GM19468 (cell line): Measurements from ENCODE around the gene NT5DC2.

ENCODE experiments used
- ATAC-seq: cut with Tn5 transposase; IDR thresholded peaks from one replicate; pipeline ENCODE4 v1.9.1; 2021; ENCODE audit warnings: mild to moderate bottlenecking, moderate library complexity, moderate number of reproducible peaks; ENCODE audit not compliant: unreplicated experiment; ENCODE audit errors: extremely low read depth

NT5DC2 gene

DNA sequence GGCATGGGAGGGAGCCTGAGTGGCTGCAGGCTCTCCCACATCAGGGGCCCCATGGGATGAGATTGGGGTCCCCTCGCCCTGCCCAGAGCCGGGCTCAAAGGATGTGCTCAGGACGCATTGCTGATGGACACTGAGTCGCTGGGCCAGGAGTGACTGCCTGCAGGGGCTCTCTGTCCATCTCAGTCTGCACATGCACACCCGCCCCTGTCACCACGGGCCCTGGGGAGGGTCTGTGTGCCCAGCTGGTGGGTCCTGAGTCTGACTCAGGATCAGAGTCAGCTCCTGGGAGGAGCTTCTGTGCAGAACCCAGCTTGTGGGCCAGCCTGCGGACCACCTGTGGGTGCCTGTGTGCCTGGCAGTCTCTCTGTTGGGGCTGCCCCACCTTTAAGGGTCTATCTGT is 20.4 kb downstream of the NT5DC2 start:
- ATAC-seq = no peak

DNA sequence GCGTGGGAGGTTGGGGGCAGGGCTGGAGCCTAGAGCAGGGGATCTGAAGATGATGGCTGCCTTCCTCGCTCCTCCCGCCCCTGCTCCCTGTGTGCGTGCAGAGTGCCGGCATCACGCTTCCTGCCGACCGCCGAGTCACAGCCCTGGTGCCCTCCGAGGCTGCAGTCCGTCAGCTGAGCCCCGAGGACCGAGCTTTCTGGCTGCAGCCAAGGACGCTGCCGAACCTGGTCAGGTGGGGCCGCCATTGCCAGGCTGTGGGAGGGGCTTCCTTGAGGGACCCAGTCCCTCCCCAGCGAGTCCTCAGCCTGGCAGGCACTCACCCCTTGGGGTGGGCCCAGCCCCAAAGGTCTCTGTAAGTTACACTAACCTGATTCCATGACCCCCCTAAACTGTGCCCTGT is 20.9 kb downstream of the NT5DC2 start:
- no peak for ATAC-seq

DNA sequence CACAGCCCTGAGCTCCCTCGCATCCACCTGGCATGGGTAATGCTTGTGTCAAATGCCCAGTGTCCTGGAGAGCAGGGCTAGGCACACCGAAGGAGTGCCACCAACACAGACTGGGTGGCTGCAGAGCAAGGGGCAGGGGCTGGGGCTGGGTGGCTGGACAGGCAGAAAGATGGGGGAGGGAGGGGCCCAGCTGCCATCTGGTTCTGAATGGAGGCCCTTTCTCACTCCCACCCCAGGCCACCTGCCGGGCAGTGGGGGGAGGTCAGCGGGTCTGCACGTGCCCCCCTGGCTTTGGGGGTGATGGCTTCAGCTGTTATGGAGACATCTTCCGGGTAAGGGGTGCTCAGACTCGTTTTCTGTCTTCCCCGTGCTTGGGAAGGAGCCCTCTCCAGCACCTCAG is 21.6 kb downstream of the NT5DC2 start:
- no peak for ATAC-seq

DNA sequence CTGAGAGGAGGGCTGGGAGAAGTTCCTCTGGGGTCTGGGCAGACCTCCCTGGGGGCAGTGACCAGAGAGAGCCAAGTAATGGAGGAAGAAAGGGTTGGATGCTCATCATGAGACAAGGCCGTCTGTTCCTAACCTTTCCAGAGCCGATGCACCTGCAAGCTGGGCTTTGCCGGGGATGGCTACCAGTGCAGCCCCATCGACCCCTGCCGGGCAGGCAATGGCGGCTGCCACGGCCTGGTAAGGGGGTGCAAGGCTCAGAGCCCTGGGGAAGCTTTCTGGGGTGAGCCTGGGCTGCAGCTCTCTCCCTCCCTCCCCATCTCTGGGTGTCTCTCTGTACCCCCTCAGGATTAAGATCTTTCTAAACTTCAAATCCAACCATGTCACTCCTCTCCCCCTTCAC is 22.1 kb downstream of the NT5DC2 start:
- ATAC-seq = no peak

DNA sequence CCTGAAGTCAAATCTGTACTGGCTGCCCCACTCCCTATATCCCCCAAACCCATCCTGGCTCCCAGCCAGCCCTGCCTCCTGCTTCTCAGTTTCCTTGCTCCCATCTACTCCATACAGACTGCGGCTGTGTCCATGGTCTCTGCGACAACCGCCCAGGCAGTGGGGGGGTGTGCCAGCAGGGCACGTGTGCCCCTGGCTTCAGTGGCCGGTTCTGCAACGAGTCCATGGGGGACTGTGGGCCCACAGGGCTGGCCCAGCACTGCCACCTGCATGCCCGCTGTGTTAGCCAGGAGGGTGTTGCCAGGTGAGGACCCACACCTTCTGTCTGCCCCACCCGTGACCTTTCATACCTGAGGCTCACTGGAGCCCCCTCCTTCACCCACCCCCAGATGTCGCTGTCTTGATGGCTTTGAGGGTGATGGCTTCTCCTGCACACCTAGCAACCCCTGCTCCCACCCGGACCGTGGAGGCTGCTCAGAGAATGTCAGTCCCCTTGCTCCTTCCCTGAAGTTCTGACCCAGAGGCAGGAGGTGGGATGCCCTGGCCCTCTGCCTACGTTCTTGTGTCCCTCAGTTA is 23.8 kb downstream of the NT5DC2 start:
- ATAC-seq = no peak

DNA sequence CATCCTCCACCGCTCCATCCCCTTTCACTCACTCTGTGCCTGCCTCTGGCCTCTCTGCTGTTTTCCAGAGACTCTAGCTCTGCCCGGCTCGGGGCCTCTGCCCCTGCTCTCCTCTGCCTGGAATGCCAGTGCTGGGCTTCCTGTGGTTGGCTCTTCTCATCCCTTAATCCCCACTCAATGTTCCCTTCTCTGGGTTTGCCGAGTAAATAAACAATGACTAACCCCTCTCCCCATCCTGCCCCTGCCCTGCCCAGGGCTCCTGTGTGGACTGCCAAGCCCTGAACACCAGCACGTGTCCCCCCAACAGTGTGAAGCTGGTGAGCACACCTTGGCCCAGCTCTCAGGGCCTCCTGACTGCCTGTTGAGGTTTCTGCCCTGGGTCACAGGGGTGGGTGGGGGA is 26.3 kb downstream of the NT5DC2 start:
- no peak for ATAC-seq

DNA sequence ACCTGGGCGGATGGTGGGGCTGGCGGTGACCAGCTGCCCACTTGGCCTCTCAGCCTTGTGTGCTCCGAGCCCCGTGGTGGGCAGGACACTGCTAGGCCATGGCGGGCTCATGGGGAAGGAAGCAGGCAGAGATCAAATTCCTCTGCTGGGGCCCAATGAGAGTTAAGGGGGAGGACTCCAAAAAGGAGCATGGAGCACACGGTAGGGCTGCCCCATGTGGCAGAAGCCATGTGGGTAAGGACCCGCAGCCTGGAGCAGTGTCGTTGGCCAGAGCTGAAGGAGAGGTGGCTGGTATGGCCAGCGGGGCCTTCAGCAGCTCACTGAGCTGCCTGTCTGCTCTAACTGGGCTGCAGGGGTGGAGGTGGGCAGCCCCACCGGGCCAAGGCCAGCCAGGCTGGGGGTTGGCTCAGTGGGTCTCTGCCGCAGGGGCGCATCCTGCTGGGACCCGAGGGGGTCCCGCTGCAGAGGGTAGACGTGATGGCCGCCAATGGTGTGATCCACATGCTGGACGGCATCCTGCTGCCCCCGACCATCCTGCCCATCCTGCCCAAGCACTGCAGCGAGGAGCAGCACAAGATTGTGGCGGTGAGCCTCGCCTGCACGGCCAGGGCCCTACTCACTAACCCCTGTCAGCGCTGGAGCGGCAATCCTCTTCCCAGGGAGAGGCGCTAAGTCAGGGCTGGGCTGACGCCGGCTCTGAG is 27.2 kb downstream of the NT5DC2 start:
- no peak for ATAC-seq

DNA sequence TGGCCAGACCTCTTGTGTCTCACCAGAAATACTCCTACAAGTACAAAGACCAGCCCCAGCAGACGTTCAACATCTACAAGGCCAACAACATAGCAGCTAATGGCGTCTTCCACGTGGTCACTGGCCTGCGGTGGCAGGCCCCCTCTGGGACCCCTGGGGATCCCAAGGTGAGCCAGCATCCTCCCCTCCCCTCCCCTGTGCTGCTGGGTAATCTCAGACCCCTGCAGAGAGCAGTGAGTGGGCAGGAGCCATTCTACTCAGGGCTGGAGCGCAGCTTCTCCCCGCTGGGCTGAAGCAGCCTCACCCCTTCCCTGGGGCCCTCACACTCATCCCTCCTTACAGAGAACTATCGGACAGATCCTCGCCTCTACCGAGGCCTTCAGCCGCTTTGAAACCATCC is 28.7 kb downstream of the NT5DC2 start:
- no peak for ATAC-seq

DNA sequence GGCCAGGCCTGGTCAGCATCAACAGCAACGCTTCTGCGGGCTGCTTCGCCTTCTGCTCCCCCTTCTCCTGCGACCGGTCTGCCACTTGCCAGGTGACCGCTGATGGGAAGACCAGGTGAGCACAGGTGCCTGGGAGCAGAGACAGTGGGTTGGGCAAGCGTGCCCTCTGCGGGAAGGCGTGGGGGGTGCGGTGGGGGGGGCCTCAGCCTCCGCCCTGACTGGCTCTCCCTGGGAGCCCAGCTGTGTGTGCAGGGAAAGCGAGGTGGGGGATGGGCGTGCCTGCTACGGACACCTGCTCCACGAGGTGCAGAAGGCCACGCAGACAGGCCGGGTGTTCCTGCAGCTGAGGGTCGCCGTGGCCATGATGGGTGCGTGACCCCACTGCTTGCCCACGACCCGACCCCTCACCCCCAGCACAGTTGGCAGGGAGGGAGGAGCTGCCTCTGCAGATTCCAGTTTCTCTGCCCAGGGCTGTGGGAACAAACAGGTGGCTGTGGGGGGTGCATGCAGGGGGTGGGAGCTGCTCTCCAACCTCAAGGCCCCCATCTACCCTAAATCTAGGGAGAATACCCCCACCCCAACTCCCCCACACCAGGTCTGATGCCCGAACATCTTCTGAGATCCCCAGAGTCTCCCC is 29.8 kb downstream of the NT5DC2 start:
- no peak for ATAC-seq

DNA sequence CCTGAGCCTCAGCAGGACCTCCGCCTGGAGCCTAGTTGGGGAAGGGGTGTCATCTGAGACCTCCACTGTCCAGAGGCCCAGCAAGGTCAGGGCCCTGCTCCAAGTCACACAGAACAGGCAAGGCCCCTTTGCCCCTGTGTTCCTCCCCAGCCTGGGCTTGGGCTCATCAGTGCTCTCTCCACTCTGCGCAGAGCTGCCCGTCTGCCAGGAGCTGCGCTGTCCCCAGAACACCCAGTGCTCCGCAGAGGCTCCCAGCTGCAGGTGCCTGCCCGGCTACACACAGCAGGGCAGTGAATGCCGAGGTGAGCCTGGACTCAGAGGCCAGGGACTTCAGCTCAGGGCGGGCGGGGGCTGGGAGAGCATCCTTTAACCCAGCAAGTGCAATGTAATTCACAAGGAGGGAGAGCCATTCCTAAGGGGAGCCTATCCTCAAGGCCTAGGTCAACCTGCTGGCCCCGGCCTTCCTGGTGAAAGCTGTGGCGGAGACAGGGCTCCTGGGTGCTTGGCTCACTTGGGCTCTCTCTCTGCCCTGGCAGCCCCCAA is 30.8 kb downstream of the NT5DC2 start:
- ATAC-seq = no peak

DNA sequence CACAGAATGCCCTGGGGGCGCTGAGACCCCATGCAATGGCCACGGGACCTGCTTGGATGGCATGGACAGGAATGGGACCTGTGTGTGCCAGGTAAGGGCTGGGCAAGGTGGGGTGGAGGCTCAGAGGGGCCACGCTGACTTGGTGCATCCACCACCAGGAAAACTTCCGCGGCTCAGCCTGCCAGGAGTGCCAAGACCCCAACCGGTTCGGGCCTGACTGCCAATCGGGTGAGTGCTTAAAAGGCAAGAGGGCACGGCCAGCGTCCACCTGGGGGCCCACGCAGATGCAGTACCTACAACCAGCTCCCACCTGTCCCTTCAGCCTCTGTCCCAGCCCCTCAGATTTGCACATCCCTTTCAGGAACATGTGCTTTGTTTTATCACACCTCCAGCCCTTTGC is 31.7 kb downstream of the NT5DC2 start:
- no peak for ATAC-seq

DNA sequence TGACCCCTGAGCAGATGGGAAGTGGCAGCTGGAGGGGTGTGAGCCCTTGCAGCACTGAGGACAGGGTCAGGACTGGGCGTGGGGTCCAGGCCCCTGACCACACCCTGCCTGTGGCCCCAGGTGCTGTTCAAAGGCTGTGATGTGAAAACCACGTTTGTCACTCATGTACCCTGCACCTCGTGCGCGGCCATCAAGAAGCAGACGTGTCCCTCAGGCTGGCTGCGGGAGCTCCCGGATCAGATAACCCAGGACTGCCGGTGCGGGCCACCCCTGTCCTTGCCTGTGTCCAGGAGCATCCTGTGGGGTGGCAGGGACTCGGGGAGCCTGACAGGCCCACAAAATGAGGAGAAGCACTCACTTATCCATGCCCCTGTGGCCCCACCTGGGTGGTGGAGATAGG is 32.6 kb downstream of the NT5DC2 start:
- no peak for ATAC-seq

DNA sequence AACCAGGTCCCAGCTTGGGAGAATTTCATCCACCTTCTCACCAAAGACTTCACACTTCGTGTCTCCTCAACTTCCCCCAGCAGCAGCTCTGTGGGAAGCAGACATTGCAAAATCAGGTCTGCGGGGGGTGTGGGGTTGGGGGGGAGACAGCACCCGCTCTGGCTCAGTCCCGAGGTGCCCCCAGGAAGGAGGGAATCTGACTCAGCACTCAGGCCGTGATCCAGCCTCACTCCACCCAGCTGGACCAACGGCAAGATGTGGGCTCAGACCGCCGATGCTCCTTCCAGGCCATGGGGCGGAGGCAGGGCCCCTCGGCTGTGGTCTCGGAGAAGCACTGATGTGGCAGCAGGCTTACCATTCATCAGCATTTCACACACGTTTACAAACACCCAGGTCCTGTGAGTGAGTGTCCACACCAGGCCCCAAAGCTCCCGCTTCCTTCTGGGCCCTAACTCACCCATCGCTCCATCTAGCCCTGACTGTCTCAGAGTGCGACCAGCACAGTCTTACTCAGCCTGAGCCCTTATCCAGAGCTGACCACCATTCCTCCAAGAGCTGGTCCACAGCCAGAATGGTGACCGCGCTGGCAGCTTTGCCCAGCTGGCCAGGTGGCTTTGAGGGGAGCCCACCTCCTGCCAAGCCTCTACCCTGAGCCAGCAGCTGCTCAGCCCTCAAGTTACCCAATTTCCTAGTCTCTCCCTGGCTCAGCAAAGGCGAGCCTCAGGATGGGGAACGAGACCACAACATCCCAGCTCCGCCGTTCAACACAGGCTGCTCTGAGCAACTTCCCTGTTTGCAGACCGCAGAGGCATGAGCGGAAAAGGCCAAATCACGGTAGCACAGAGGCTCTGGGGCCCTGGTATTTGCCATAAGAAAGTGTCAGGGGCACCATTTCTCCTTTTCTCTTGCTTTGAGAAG is 35.3 kb downstream of the NT5DC2 start:
- no peak for ATAC-seq

DNA sequence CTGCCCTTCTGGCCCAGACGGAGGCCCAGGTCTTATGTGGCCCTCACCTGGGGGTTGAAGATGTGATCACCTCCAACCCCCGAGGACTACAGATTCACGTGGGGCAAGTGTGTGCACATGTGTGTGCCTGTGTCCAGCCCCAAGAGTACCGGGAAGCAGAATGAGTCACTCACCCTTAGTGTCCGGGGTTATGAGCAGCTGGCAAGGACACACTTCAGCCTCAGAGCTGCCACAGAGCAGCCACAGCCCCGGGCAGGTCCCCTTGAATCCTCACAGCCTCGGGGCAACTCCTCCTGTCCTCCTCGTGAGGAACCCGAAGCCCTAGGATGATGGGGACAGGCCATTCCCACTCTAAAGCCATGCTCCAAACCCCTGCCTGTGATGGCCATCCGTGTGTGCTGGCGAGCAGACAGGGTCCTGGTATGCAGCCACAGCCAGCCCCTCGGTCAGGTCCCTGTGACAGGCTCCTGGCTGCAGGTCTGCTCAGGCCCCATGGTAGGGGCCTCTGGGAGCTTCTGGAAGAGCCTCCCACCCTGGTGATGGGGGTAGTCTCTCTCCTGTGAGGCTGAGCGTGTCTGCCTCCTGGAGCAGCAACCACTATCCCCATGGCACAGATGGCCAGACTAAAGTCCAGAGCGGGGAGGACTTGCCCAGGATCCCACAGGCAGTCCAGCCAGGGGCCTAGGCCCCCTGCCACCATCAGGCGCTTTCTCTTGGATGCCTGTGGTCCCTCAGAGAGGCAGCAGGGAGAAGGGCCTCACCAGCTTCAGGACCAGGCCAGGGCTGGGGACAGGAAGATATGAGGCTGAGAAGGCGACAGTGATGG is 37.7 kb downstream of the NT5DC2 start:
- no peak for ATAC-seq

DNA sequence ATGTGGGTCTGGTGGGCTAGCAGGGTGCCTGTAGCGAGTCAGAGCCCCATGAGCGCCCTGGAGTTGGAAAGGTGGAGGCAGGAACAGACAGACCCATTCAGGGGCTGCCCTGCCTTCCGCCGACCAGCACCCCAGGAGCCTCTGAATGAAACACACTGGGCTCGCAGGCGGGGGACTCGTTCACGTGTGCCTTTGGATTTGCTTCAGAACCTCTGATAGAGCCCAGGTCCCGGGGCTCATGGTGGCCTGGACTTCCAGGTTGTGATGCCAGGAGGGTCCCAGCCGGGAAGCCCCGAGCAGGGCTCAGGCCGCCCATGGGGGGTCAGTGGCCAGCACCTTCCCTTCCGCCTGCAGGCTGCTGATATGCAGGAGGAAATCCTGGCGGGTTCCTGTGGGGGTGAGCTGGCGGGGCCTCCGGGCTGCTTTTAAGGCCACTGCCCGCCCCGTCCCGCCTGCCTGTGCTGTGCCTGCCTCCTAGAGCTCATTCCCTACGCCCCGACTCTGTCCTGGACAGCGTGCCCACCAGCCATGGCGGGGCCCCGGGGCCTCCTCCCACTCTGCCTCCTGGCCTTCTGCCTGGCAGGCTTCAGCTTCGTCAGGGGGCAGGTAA is 38.7 kb downstream of the NT5DC2 start, which contains the start of gene STAB1:
STAB1 (plus strand) TSS at position 453 of the 610 bp plus-strand sequence; CDS start at position 529, 76 bp downstream.
- no peak for ATAC-seq

DNA sequence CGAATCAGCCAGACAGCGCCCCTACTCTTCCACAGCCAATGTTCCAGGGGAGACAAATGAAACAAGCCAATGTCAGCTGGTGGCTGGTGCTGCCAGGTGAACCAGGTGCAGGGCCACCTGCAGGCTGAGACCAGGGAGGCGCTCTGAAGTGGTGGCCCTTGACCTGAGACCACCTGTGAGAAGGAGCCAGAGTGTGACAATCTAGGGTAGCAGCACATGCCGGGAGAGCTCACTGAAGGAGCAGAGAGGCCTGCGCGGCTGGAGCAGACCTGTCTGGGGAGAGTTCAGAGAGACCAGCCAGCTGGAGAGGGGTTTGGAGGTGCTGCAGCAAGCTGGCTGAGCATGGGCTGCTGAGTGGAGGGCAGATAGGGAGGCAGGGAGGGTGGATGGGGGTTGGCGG is 39.2 kb downstream of the NT5DC2 start:
- ATAC-seq = no peak

DNA sequence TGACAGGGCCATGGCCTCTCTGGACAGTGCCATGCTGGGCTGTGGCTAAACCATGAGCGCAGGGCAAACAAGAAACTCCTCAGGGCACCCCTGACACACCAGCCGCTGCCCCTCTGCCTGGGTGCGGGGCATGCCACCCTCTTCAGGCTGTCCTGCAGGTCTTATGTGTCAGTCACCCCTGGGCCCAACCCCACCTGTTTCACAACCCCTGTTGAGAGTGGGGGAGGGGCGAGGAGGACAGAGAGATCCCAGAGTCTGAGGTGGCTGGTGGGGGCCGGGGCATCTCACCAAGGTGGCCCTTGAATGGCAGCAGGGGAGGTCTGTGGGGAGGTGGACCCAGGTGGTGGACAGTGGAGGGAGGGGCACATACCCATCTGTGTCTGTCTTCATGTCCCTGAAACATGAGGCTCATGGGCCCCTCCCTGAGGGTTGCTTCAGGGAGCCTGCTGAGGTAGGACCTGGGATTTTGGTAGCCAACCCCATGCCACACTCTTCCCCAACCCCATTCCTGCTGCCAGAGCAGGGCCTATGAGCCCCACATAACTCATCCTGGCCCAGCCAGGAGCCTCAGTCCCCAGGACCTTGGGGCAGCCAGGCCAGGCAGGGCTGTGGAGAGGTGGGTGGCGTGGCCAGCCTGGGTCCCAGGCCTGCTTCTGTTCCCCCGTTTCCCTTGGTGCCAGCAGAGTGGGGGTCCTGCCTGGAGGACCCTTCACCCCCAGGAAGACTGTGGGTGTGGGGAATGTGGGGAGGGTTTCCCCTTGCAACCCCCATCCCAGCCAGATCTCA is 40.2 kb downstream of the NT5DC2 start:
- no peak for ATAC-seq

DNA sequence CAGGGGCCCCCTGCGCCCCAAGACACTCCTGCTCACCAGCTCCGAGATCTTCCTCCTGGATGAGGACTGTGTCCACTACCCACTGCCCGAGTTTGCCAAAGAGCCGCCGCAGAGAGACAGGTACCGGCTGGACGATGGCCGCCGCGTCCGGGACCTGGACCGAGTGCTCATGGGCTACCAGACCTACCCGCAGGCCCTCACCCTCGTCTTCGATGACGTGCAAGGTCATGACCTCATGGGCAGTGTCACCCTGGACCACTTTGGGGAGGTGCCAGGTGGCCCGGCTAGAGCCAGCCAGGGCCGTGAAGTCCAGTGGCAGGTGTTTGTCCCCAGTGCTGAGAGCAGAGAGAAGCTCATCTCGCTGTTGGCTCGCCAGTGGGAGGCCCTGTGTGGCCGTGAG is 41.6 kb downstream of the NT5DC2 start:
- no peak for ATAC-seq
